Thymus (tissue), 11 donors: ENCODE data around the gene RNF151. TPM values are rescaled to one million over a fixed set of nuclear protein-coding genes. Genes with fewer than 3 reads are reported as not detected.
"Not testable (repeated sequence)": the region's sequence is repeated elsewhere in the genome, so short reads cannot be mapped to it uniquely, and the experiment has no call there.

ENCODE experiments used
- DNase-seq, 9 donors: peaks; one replicate each; pipeline ENCODE4 v3.0.0-alpha.2; 2013; ENCODE audit warnings: low spot score in 9 of 9, low read depth in 6 of 9, missing footprints in 1 of 9
- H3K27ac ChIP-seq, 2 donors: one replicate each; pipeline ENCODE4 v1.5.1; 2013; ENCODE audit warnings: control low read depth in 1 of 2, low read depth in 1 of 2, low read length in 1 of 2, mild to moderate bottlenecking in 1 of 2, moderate library complexity in 1 of 2
- H3K27me3 ChIP-seq, 2 donors: one replicate each; pipeline ENCODE4 v1.5.1; 2013; ENCODE audit warnings: low read length in 1 of 2; ENCODE audit not compliant: control insufficient read depth in 2 of 2, insufficient read depth in 1 of 2
- H3K36me3 ChIP-seq, 2 donors: one replicate each; pipeline ENCODE4 v1.5.1; 2013; ENCODE audit warnings: low read length in 1 of 2, mild to moderate bottlenecking in 1 of 2, moderate library complexity in 1 of 2; ENCODE audit not compliant: control insufficient read depth in 2 of 2, insufficient read depth in 2 of 2
- H3K4me1 ChIP-seq, 2 donors: one replicate each; pipeline ENCODE4 v1.5.1; 2013; ENCODE audit warnings: low read length in 2 of 2; ENCODE audit not compliant: control insufficient read depth in 2 of 2, insufficient read depth in 2 of 2
- H3K4me3 ChIP-seq, 2 donors: one replicate each; pipeline ENCODE4 v1.5.1; 2013; ENCODE audit warnings: low read length in 2 of 2, control low read depth in 1 of 2, mild to moderate bottlenecking in 1 of 2
- H3K9me3 ChIP-seq, 2 donors: one replicate each; pipeline ENCODE4 v1.5.1; 2013; ENCODE audit warnings: low read length in 1 of 2, mild to moderate bottlenecking in 1 of 2; ENCODE audit not compliant: control insufficient read depth in 2 of 2, insufficient read depth in 1 of 2
- WGBS: extraction: QIAGEN DNeasy Blood & Tissue Kit; methylation state at CpG from one replicate; pipeline ENCODE4 v1.1.7; 2013; 5-methylcytosine and 5-hydroxymethylcytosine counted together
- polyA plus RNA-seq: library from polyadenylated mRNA; stranded (reverse); fragments of 200-250 nt; gene quantifications from one replicate; pipeline ENCODE4 v1.2.3, GENCODE V29; 2013
- total RNA-seq: library from RNA; stranded (reverse); fragments of 120-200 nt; gene quantifications from one replicate; pipeline ENCODE4 v1.2.4, GENCODE V29; 2013
- donor health status: healthy.

The RNF151 gene
- total and polyA plus RNA-seq, 2 donors, result 0.82 TPM; not detected in 1

- DNase-seq, result no peak
- H3K4me1 ChIP-seq, result peaks cover 2 to 9% of the 10 kb centered on the region in 2 donors
- H3K9me3 ChIP-seq, result no peaks in the 10 kb centered on the region
- WGBS, result 97% methylated on average over 11 of the region's 11 CpGs
- H3K27me3 ChIP-seq, result peaks cover 0 to 11% of the 10 kb centered on the region in 2 donors
- H3K27ac ChIP-seq, result no peak overlapping the region
- H3K36me3 ChIP-seq, result peaks cover 19 to 38% of the 10 kb centered on the region in 2 donors
- no peak overlapping the region for H3K4me3 ChIP-seq
Observed at GRCh38 chr16:1936945-1937479, 29.6 kb upstream of the RNF151 start.

GRCh38 chr16:1938316-1938715, 28.3 kb upstream of the RNF151 start:
- Histone ChIP-seq H3K27me3 (peaks cover 0 to 9% of the 10 kb centered on the region in 2 donors), H3K9me3 (no peaks in the 10 kb centered on the region), H3K4me1 (peaks cover 8 to 18% of the 10 kb centered on the region in 2 donors), H3K36me3 (peaks cover 19 to 38% of the 10 kb centered on the region in 2 donors), H3K4me3 (no peak overlapping the region), H3K27ac (no peak overlapping the region)
- DNase-seq, result no peak
- WGBS, result 98% methylated on average over 10 of the region's 10 CpGs

- H3K27ac ChIP-seq, result no peak overlapping the region
- H3K27me3 ChIP-seq, result peaks cover 0 to 7% of the 10 kb centered on the region in 2 donors
- peaks cover 8 to 21% of the 10 kb centered on the region in 2 donors for H3K4me1 ChIP-seq
- no peak overlapping the region for H3K4me3 ChIP-seq
- WGBS, result 98% methylated on average over 17 of the region's 17 CpGs
- H3K9me3 ChIP-seq, result no peaks in the 10 kb centered on the region
- DNase-seq, result no peak
- peaks cover 19 to 38% of the 10 kb centered on the region in 2 donors for H3K36me3 ChIP-seq
Observed at GRCh38 chr16:1938910-1939309, 27.7 kb upstream of the RNF151 start.

- not testable (repeated sequence) for H3K4me3 ChIP-seq, H3K27ac ChIP-seq, DNase-seq, H3K9me3 ChIP-seq, H3K27me3 ChIP-seq
- WGBS, result over 99% methylated on average over 8 of the region's 8 CpGs
- peaks cover 8 to 21% of the 10 kb centered on the region in 2 donors for H3K4me1 ChIP-seq
- peaks cover 19 to 38% of the 10 kb centered on the region in 2 donors for H3K36me3 ChIP-seq
Observed at GRCh38 chr16:1939833-1940232, 26.8 kb upstream of the RNF151 start.

- Histone ChIP-seq H3K27me3 (peaks cover 0 to 7% of the 10 kb centered on the region in 2 donors), H3K4me1 (peaks cover 8 to 21% of the 10 kb centered on the region in 2 donors), H3K9me3 (no peaks in the 10 kb centered on the region), H3K36me3 (peaks cover 19 to 38% of the 10 kb centered on the region in 2 donors), H3K27ac (no peak overlapping the region), H3K4me3 (no peak overlapping the region)
- 94% methylated on average over 23 of the region's 23 CpGs for WGBS
- DNase-seq, result no peak
Observed at GRCh38 chr16:1940273-1941161, 26.1 kb upstream of the RNF151 start.

GRCh38 chr16:1941162-1942046, 25.3 kb upstream of the RNF151 start:
- Histone ChIP-seq H3K4me1 (peaks cover 8 to 21% of the 10 kb centered on the region in 2 donors), H3K36me3 (peaks cover 19 to 38% of the 10 kb centered on the region in 2 donors), H3K9me3 (no peaks in the 10 kb centered on the region), H3K27ac (no peak overlapping the region), H3K27me3 (peaks cover 0 to 7% of the 10 kb centered on the region in 2 donors), H3K4me3 (no peak overlapping the region)
- no peak for DNase-seq
- WGBS, result 90% methylated on average over 30 of the region's 30 CpGs

GRCh38 chr16:1942047-1942809, 24.4 kb upstream of the RNF151 start:
- peaks cover 0 to 7% of the 10 kb centered on the region in 2 donors for H3K27me3 ChIP-seq
- H3K27ac ChIP-seq, result no peak overlapping the region
- H3K36me3 ChIP-seq, result peaks cover 19 to 35% of the 10 kb centered on the region in 2 donors
- DNase-seq, result no peak
- peaks cover 8 to 21% of the 10 kb centered on the region in 2 donors for H3K4me1 ChIP-seq
- no peaks in the 10 kb centered on the region for H3K9me3 ChIP-seq
- peak overlapping the region; percentile 72 to 86 for H3K4me3 ChIP-seq
- WGBS, result 20% methylated on average over 17 of the region's 17 CpGs
